ENCODE data around the gene KLF11.

KLF11 gene

GRCh38 chr2:10085043-10085667, 41.8 kb downstream of the KLF11 start:
- no peaks in the 10 kb centered on the region for H3K9me2 ChIP-seq (replicated peaks; ENCODE audit: control insufficient read depth, low read length)

DNA sequence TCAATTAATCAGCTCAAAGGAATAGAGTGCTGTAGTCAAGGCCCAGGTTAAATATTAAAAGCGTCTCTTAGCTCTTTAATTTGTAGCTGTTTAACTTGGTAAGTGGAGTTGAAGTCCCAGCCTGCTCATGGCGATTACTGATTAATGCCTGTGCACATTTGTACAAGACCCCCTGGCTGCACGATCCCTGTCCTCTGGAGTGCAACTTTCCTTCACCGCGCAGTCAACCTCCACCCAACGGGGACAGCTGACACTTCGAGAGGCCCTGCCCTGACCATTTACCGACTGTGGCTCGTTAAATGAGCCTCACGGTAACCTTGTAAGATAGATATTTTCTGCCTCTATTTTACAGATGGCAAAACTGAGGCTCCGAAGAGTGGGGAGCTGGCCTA, 42.3 kb downstream of the KLF11 start:
- Histone ChIP-seq H3K27me3 (ENCODE audit: control insufficient read depth, low read length) (no peaks in the 10 kb centered on the region), H4K20me1 (ENCODE audit: control insufficient read depth, insufficient read depth, low read depth, low read length) (no peaks in the 10 kb centered on the region)

More at GRCh38 chr2:10085043-10085667, 41.8 kb downstream of the KLF11 start:
- Histone ChIP-seq H3K27ac (ENCODE audit: low read depth, low read length) (peak overlapping the region; percentile 29), H3K36me3 (ENCODE audit: control insufficient read depth, low read length) (no peaks in the 10 kb centered on the region), H3K4me3 (ENCODE audit: low read length) (no peak overlapping the region), H3F3A (ENCODE audit: control insufficient read depth, insufficient read depth) (peaks cover 41% of the 10 kb centered on the region), H4K20me1 (ENCODE audit: control insufficient read depth, insufficient read depth, low read depth, low read length) (no peaks in the 10 kb centered on the region), H3K79me2 (ENCODE audit: control insufficient read depth, low read length) (no peaks in the 10 kb centered on the region), H3K9me3 (ENCODE audit: control insufficient read depth, insufficient read depth, low read length) (no peaks in the 10 kb centered on the region), H3K4me1 (ENCODE audit: control insufficient read depth, low read length) (peaks cover 92% of the 10 kb centered on the region), H3K27me3 (ENCODE audit: control insufficient read depth, low read length) (no peaks in the 10 kb centered on the region), H3K4me2 (ENCODE audit: low read length) (no peak overlapping the region)
- TF ChIP-seq EZH2phosphoT487 (IDR thresholded peaks at IDR 0.05; ENCODE audit: borderline replicate concordance, low read length) = no peak
- TF ChIP-seq, protein P1, sequence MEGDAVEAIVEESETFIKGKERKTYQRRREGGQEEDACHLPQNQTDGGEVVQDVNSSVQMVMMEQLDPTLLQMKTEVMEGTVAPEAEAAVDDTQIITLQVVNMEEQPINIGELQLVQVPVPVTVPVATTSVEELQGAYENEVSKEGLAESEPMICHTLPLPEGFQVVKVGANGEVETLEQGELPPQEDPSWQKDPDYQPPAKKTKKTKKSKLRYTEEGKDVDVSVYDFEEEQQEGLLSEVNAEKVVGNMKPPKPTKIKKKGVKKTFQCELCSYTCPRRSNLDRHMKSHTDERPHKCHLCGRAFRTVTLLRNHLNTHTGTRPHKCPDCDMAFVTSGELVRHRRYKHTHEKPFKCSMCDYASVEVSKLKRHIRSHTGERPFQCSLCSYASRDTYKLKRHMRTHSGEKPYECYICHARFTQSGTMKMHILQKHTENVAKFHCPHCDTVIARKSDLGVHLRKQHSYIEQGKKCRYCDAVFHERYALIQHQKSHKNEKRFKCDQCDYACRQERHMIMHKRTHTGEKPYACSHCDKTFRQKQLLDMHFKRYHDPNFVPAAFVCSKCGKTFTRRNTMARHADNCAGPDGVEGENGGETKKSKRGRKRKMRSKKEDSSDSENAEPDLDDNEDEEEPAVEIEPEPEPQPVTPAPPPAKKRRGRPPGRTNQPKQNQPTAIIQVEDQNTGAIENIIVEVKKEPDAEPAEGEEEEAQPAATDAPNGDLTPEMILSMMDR (IDR thresholded peaks at IDR 0.05; ENCODE audit: low read depth, low read length, poor library complexity, severe bottlenecking) = no peak

DNA sequence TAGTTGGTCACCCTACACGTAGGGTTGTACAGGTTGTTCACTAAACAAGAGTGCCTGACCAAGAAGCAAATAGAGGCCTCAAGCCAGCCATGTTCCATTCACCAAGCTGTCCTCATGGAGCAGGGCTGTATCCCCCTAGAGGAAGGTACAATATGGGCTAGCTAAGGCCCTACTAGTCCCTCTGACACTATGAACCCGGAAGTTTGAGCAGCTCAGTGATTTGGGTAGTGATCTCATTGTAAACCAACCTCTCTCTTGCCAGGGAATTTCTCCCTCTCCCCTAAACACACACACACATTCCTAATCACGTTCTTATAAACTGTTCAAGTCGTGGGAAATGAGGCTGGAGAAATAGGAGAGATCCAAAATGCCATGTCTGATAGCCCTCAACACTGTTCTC, 43.6 kb downstream of the KLF11 start:
- no peaks in the 10 kb centered on the region for H3K27me3 ChIP-seq (ENCODE audit: control insufficient read depth, low read length)

More for the DNA sequence above, 42.3 kb downstream of the KLF11 start:
- H3K4me1 ChIP-seq (ENCODE audit: control insufficient read depth, low read length) = peaks cover 93% of the 10 kb centered on the region
- peaks cover 46% of the 10 kb centered on the region for H3F3A ChIP-seq (ENCODE audit: control insufficient read depth, insufficient read depth)
- peak overlapping the region; percentile 29 for H3K27ac ChIP-seq (ENCODE audit: low read depth, low read length)
- H3K79me2 ChIP-seq (ENCODE audit: control insufficient read depth, low read length) = no peaks in the 10 kb centered on the region
- H3K9me3 ChIP-seq (ENCODE audit: control insufficient read depth, insufficient read depth, low read length) = no peaks in the 10 kb centered on the region
- H3K36me3 ChIP-seq (ENCODE audit: control insufficient read depth, low read length) = no peaks in the 10 kb centered on the region
- no peak overlapping the region for H3K4me3 ChIP-seq (ENCODE audit: low read length)
- TF ChIP-seq, protein P1 (IDR thresholded peaks at IDR 0.05; ENCODE audit: low read depth, low read length, poor library complexity, severe bottlenecking) = no peak
- no peak for TF ChIP-seq EZH2phosphoT487 (IDR thresholded peaks at IDR 0.05; ENCODE audit: borderline replicate concordance, low read length)
- H3K9me2 ChIP-seq (replicated peaks; ENCODE audit: control insufficient read depth, low read length) = no peaks in the 10 kb centered on the region
- no peak overlapping the region for H3K4me2 ChIP-seq (ENCODE audit: low read length)

More for the DNA sequence above, 43.6 kb downstream of the KLF11 start:
- Histone ChIP-seq H3K27ac (ENCODE audit: low read depth, low read length) (peak overlapping the region; percentile 20; the same call in 1 of the 2 replicates), H3K4me3 (ENCODE audit: low read length) (no peak overlapping the region), H3K9me2 (replicated peaks; ENCODE audit: control insufficient read depth, low read length) (no peaks in the 10 kb centered on the region), H3K36me3 (ENCODE audit: control insufficient read depth, low read length) (no peaks in the 10 kb centered on the region), H3K4me2 (ENCODE audit: low read length) (peak overlapping the region; percentile 12; the same call in 1 of the 2 replicates), H3F3A (ENCODE audit: control insufficient read depth, insufficient read depth) (peaks cover 41% of the 10 kb centered on the region), H3K9me3 (ENCODE audit: control insufficient read depth, insufficient read depth, low read length) (peaks cover under 1% of the 10 kb centered on the region; the same call in 1 of the 2 replicates), H3K79me2 (ENCODE audit: control insufficient read depth, low read length) (no peaks in the 10 kb centered on the region), H3K4me1 (ENCODE audit: control insufficient read depth, low read length) (peaks cover 93% of the 10 kb centered on the region), H4K20me1 (ENCODE audit: control insufficient read depth, insufficient read depth, low read depth, low read length) (no peaks in the 10 kb centered on the region)
- TF ChIP-seq EZH2phosphoT487 (IDR thresholded peaks at IDR 0.05; ENCODE audit: borderline replicate concordance, low read length) = no peak
- TF ChIP-seq, protein P1 (IDR thresholded peaks at IDR 0.05; ENCODE audit: low read depth, low read length, poor library complexity, severe bottlenecking) = peak; percentile 12

Measured in DOHH2 (cell line).